H1 (cell line): ENCODE results near the gene LRPPRC. TPM values are rescaled to one million over a fixed set of nuclear protein-coding genes. Genes with fewer than 3 reads are reported as not detected.

Experiments
- BACH1 ChIP-seq: IDR thresholded peaks from 2 replicates; pipeline ENCODE4 v1.6.1; 2012; ENCODE audit warnings: low read length, improper control_type of control experiment
- SRF ChIP-seq: IDR thresholded peaks from 2 replicates; pipeline ENCODE4 v1.6.1; 2011; ENCODE audit warnings: mild to moderate bottlenecking, low read depth, low read length, moderate library complexity
- TEAD4 ChIP-seq: IDR thresholded peaks from 2 replicates; pipeline ENCODE4 v1.6.1; 2012; ENCODE audit warnings: low read depth, low read length, inconsistent platforms, mixed read lengths
- polyA plus RNA-seq, 7 experiments: library from polyadenylated mRNA; depleted of rRNA in 3 of 7; stranded (reverse) in 5 of 7; unstranded in 2 of 7; fragments of >200 nt in 5 of 7; fragments of 200-250 nt in 2 of 7; gene quantifications; 1 replicate in 5 of 7; 2 replicates in 1 of 7; 4 replicates in 1 of 7; pipeline versions ENCODE4 v1.2.1 to v1.2.3, GENCODE V29; 2011 to 2013; ENCODE audit warnings: missing spikeins in 2 of 7, mixed read lengths in 2 of 7
- total RNA-seq: library from RNA; stranded (reverse); fragmentation: NEBNext Ultra II Directional; extraction: Animal tissue kit (Norgen Biotek cat#: 25700); gene quantifications from 2 replicates; pipeline ENCODE4 v1.2.1, GENCODE V29; 2021

The LRPPRC gene
- total and polyA plus RNA-seq, 2 of the 8 experiments (the other 6 are each of a cell fraction or from before 2014, with no cell fraction given): 43.4 to 167 TPM

DNA sequence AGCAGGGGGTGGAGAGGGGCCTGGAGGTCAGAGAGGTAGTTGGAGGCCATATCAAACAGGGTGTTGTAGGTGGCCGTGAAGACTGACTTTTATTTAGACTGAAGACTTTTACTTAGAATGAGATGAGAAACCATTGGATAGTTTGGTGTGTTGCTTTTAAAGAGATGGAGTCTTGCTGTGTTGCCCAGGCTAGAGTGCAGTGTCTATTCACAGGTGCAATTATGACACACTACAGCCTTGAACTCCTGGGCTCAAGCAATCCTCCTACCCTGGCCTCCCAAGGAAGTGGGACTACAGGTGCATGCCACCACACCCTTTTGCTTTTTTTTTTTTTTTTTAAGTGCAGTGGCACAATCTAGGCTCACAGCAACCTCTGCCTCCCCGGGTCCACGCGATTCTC is 2.5 kb upstream of the LRPPRC start (continued):
- TF ChIP-seq BACH1 (no peak), TEAD4 (no peak), SRF (no peak)
